HG03175 (cell line): Measurements from ENCODE around the gene STPG3.

ENCODE experiments used
- ATAC-seq: cut with Tn5 transposase; IDR thresholded peaks from one replicate; pipeline ENCODE4 v1.9.1; 2021; ENCODE audit warnings: mild to moderate bottlenecking, moderate library complexity; ENCODE audit not compliant: unreplicated experiment

Gene STPG3

DNA sequence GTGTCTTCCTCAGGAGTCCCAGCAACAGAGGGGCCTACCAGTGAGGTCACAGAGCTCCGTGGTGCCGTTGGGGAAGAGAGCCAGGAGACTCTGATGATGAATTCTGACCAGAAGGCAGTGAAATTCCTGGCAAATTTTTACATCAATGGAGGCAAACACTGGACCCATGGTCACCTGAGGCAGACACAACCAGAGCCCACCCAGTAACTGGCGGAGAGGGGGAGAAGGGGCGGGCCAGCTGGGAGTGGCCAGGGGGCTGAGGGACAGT, at the start of gene STPG3:
TSS of gene STPG3 (plus strand) at position 93 of the 268 bp plus-strand sequence. CDS start at position 94, 1 bp downstream.
- no peak for ATAC-seq

DNA sequence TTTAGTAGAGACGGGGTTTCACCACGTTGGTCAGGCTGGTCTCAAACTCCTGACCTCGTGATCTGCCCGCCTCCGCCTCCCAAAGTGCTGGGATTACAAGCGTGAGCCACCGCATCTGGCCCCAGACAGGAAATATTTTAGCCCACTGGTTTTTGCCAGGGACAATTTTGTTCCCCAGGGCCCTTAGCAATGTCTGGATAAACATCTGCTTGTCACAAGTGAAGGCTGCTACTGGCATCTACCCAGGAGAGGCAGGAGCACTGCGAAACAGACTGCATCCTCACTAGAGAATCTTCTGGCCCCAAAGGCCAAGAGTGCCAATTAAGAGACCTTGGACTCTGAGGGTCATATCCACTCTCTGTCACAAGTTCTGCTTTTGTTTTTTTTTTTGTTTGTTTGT, 48.1 kb upstream of the STPG3 start:
- ATAC-seq: no peak

DNA sequence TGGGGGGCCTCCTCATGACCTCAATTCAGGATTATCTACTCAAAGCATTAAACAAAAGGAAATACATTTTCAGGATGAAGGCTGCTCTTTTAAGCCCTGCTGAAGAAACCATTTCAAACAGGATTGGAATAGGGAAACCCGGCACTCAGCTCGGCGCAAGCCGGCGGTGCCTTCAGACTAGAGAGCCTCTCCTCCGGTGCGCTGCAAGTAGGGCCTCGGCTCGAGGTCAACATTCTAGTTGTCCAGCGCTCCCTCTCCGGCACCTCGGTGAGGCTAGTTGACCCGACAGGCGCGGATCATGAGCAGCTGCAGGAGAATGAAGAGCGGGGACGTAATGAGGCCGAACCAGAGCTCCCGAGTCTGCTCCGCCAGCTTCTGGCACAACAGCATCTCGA, 46.4 kb upstream of the STPG3 start:
- ATAC-seq: no peak

DNA sequence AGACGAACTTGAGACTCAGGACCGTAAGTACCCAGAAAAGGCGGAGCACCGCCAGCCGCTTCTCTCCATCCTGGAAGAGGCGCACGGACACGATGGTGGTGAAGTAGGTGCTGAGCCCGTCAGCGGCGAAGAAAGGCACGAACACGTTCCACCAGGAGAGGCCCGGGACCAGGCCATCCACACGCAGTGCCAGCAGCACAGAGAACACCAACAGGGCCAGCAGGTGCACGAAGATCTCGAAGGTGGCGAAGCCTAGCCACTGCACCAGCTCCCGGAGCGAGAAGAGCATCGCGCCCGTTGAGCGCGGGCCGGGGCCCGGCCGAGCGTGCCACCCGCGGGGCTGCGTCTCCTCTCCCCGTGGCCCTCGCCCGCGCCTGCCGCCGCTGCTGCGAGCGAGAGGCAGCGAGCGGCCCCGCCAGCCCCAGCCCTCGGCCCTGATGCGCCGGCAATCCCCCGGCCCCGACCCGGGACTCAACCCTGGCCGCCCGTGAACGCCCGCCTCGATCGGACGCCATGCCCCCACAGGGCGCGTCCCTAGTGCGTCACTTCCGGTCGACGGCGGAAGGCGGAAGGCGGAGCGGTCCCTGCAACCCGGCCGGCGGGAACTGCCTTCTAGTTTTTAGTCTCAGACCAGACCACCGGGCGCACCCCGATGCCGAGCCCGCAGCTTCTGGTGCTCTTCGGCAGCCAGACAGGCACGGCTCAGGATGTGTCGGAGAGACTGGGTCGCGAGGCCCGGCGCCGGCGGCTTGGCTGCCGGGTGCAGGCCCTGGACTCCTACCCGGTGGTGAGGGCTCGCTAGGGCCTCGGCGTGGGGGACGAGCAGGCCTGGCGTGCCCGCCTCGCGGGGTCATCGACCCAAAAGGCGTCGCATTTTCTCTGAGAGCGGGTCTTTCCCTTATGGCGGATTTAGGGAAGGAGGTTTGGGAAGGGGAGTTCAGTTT, 45.7 kb upstream of the STPG3 start, which contains the start of the genes NDOR1 and TMEM203:
TSS of gene NDOR1 (plus strand) at position 575 of the 944 bp plus-strand sequence. CDS start at position 653, 78 bp downstream.
TSS of gene TMEM203 (minus strand) at position 523 of the 944 bp plus-strand sequence. CDS start at position 289, 234 bp downstream.
- ATAC-seq: peak; percentile 52

DNA sequence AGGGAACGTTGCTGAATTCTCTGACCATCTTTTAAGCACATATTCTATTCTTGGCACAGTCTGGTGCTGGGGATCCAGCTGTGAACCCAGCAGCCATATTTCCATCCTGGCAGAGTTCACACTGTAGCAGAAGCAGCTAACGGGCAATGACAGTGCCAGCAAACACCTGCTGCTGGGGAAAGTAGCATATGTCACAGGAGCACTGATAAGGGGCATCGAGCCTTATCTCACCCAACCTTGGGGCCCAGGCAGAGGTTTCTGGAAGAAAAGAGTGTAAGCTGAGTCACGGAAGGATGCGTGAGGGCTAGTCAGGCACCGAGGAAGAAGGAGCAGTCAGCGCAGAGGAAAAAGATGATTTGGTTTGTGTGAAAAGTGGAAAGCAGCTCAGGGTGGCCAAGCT, 44.5 kb upstream of the STPG3 start:
- ATAC-seq: no peak

DNA sequence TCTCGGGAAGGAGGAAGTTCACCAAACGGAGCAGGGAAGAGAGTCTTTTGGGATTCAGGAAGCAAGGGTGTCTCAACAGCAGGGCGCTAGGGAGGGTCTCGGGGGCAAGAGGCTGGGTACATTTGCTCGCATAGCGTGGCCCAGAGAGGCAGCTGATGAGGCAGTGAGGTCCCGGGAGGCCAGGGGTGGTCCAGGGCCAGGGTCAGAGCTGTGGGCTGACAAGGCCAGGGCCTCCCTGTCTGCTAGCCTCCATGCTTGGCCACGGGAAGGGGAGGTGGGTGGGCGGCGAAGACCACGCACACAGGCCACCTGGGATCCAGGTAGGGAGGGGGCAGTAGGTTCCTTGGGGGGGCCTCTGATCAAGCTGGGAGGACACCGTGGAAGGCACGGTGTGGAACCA, 39.6 kb upstream of the STPG3 start:
- ATAC-seq: no peak

DNA sequence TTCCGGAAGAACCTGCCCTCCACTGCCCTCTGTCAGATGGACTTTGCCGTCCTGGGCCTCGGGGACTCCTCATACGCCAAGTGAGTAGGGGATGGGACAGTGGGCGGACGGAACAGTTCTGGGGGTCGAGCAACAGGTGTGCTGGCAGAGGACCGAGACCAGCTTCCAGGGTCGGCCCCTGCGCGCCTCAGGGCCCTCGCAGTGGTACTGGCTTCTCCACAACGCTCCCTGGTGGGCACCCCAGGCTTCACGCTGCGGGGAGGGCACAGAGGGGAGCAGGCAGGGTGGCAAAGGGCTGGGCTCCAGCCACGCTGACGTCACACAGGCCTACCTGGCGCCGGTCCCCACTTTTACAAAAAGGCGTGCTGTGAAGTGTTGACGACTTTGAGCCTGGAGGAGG, 38.6 kb upstream of the STPG3 start:
- no peak for ATAC-seq

DNA sequence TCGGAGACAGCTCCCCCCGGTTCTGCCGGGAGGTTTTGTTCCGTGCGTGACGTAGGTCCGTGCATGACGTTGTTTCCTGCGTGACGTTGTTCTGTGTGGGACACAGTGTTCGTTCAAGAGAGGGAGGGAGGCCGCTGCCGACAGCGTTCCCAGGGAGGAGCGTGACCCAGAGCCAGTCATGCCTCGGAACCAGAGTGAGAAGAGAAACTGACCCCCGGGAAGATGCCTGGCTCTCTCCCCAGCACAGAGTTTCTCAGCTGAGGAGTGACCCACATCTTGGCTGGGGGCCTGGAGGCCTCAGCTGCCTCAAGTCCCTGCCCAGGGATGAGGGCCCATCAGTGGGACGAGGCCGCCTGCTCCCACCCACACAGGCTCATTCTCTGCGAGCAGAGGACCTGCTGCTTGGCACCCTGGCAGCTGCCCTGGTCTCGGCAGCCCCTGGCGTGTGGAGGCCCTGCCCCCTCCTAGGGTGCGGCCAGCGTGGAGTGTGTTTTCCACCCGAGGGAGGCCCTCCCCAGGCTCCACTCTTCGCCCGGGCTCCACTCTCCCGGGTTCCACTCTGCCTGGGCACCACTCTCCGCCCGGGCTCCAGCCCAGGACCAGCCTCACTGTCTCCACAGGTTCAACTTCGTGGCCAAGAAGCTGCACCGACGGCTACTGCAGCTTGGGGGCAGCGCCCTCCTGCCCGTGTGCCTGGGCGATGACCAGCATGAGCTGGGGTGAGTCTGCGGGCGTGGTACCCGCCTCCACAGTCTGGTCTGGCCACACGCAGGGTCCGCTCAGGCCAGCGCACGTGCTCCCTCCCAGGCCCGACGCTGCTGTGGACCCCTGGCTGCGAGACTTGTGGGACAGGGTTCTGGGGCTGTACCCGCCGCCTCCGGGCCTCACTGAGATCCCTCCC, 37.7 kb upstream of the STPG3 start:
- ATAC-seq: no peak

DNA sequence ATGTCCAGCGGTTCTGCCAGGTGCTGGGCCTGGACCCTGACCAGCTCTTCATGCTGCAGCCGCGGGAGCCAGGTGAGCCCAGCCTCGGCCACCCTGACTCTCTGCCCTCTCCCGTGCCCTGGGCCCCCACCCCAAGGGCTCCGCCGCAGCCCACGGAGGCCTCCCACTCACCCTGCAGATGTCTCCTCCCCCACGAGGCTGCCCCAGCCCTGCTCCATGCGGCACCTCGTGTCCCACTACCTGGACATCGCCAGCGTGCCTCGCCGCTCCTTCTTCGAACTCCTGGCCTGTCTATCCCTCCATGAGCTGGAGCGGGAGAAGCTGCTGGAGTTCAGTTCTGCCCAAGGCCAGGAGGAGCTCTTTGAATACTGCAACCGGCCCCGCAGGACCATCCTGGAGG, 36.5 kb upstream of the STPG3 start:
- ATAC-seq: no peak

DNA sequence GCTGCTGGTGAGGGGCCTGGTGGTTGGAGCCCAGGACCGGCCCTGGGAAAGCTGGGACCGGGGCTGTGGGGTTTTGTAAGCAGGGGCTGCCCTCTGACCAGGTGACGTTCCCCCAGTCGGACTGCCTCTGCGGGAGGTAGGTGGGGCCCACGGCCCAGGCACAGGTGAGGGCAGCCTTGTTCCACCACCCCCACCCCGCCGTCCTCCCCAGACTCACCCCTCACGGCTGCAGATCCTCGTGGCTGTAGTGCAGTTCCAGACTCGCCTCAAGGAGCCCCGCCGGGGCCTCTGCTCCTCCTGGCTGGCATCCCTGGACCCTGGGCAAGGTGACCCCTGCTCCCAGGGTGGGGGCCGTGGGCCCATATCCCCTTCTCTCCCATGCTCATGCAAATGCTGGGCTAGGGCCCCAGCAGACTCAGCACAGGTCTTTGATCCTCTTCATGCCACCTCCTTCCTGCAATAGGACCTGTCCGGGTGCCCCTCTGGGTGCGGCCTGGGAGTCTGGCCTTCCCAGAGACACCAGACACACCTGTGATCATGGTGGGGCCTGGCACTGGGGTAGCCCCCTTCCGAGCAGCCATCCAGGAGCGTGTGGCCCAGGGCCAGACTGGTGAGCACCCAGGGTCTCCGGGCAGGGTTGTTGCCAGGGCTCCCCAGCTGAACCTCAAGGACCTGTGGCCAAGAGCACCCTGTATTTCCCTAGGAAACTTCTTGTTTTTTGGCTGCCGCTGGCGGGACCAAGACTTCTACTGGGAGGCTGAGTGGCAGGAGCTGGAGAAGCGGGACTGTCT, 35.7 kb upstream of the STPG3 start:
- ATAC-seq: no peak

DNA sequence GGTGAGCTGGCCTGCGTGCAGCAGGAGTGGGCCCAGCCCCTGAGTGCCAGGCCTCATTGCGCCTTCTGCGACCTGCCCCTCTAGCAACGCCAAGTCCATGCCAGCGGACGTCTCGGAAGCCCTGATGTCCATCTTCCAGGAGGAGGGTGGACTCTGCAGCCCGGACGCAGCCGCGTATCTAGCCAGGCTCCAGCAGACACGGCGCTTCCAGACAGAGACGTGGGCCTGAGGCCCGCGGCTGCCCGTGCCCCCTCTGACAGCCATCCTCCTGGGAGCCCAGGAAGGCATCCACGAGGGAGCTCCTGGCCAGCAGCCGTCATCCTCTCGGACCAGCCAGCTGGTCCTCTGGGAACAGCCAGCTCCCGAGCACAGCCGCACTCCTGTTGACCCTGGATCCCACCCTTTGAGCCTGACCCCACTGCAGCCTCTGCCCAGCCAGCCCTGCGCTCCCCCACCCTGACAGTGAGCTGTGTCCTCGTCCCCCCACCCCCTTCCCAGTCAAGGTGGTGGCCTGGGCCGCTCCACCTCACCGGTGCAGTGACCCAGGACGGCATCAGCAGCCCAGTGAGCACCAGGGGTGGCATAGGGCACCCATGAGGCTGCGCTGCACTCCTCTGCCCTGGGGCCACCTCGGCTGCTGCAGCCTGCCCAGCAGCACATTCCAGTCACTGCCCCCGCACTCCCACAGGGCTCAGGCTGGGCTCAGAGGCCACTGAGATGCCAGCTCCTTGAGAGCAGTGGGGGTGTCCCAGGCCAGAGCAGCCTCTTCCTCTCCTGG, 34.7 kb upstream of the STPG3 start:
- no peak for ATAC-seq

DNA sequence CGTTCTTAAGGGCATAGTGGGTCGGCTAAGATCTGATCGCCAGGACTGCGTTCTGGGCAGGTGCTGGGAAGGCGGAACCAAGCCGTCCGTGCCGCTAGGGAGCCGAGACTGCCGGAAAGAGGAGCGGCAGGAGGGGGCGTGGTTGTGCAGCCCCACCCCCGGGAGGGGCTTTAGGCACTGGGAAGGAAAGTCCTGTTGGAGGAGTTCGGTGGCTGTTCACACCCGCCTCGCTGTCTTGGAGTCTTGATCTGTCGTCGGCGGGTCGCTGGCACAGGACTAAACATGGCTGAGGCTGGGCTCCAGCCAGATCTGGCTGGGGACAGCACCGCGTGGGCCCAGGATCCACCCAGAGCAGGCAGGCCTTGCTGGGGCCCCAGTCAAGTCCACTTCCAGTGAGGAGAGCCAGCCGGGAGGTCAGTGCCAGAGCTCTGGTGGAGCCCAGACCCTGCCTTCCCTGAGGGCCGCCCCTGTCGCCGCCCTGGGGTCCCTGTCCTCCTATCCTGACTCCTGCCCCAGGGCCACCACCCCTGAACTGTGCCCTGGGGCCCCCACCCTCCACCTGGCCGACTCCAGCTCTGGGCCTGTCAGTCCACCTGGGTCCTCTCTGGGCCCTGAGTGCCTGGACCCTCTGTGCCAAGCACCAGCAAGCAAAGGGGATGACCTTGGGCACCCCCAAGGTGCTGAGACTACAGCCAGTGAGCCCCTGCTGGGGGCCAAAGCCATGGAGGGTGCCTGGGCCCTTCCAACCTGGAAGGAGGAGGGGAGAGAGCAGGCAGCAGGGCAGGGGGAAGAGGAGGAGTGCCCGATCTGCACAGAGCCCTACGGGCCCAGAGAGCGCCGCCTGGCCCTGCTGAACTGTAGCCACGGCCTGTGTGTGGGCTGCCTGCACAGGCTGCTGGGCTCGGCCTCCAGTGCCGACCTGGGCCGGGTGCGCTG, 33.5 kb upstream of the STPG3 start:
- ATAC-seq: no peak

DNA sequence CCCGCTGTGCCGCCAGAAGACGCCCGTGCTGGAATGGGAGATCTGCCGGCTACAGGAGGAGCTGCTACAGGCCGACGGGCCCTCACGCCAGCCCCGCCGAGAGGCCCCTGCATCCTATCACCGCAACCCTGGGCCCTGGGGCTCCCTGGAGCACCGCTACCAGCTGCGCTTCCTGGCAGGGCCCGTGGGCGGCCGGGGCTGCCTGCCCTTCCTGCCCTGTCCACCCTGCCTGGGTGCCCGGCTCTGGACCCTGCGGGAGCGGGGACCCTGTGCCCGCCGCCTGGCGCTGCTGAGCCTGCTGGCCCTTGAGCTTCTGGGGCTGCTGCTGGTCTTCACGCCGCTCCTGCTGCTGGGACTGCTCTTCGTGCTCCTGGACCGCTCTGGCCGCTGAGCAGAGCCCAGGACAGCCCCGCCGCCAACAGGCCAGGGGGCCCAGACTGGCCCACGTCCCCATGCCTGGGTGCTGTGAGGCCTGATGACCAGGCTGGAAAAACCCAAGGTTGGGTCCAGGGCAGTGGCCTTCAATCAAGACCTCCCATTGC, 32.8 kb upstream of the STPG3 start:
- ATAC-seq: no peak

DNA sequence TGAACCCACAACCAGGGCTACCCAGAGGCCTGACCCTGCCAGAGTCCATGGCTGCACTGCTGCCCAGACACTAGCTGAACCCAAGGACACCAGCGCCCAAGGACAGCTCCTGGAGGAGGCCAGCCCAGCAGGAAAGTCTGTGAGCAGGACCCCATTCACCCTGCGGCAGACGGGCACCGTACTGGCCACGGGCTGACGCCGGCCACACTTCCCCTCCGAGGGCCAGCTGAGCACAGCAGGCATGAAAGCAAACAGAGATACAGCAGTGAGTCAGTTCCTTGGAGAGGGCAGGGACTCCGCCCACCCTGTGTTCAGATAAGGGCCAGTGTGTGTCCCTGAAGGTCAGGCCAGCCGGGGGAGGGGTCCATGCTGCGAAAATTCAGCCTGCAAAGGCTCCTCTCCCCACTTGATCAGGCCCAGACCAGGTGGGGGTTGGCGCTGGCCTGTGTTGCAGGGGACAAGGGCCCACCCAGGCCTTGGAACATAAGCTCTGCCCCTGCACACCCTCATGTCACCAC, 32.3 kb upstream of the STPG3 start:
- no peak for ATAC-seq

DNA sequence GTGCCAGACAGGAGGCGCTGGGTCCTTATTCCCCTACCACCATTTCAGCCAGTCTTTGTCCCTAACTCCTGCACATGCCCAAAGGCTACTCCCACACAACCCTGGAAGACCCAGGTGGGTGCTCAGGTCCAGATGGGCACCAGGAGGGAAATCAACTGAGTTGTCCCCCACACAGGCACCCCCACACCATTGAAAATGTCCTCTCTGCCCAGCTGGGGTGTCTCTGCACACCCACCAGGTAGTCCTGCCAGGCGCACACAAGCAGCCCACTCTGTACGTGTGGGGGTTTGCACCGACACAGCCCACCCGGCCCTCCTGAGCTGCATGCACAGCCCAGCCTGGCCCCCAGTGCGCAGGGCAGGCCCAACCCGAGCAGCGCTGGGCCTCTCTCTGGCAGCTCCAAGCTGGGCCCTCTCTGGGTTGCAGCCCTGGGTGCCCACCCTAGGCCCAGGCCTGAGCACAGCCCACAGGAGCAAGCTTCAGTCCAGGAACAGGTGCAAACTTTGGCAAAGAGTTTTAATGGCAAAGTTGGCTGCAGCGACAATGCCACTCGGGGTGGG, 31.2 kb upstream of the STPG3 start:
- ATAC-seq: no peak

DNA sequence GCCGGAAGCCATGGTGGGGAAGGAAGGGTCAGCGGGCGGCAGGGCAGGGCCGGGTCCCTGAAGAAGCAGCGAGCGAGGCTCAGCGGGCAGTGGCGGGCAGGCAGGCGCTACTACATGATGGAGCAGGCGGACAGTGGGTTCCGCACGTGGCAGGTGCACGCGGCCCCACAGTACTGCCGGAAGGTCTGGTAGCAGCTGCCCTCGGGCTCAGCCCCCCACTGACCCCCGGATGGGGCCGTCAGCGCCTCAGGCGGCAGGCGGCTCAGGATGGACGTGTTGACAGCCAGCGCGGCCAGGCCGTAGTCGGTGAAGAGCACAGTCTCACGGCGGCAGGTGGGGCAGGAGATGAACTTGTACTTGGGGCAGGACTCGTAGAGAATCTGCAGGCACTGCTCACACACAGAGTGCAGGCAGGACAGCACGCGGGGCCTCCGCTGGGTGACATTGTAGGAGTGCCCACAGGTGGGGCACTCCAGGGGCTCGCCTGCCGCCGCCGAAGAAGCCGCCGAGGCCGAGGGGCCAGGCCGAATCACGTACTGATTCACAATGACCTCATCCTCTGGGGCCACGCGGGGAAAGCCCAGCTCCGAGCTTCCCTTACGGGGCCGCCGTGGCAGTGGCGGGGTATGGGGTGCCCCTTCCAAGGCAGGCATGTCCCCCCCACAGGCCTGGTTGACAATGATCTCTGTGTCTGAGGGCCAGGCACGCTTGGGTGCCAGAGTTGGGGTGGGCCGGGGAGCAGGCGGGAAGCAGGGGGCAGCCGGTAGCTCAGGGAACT, 30.6 kb upstream of the STPG3 start:
- no peak for ATAC-seq

DNA sequence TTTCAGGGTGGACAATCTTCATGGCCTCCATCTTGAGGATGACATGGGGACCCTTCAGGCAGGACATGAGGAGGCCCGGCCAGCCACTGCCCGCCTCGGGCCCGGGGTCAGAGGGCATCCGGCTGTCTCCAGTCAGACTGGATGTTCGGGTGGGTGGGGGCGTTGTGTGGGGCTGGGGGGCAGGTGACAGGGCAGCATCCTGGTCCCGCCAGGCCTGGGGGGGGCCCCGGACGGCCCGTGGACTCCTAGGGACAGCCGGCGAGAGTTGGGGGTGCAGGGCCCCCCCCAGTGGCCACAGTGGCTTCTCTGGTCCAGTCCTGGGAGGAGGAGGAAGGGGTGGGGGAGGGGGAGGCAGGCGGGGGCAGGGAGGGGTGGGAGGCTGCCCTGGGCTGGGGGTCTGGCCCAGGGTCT, 30.0 kb upstream of the STPG3 start:
- ATAC-seq: no peak
